Midbrain (tissue), 1 donor: ENCODE results near the gene PRSS38.
"Not testable (repeated sequence)": the region's sequence is repeated elsewhere in the genome, so short reads cannot be mapped to it uniquely, and the experiment has no call there.

Experiments
- DNase-seq: peaks from one replicate; lab custom pipeline; 2025; lab: John Stamatoyannopoulos, UW

The PRSS38 gene

GRCh38 chr1:227844320-227845146, 29.1 kb downstream of the PRSS38 start:
- no peak for DNase-seq

- no peak for DNase-seq
These were observed 29.6 kb downstream of the PRSS38 start for GRCh38 chr1:227845147-227845458.

- DNase-seq, result no peak
These were observed 30.0 kb downstream of the PRSS38 start for GRCh38 chr1:227845519-227845918.

- no peak for DNase-seq
These were observed 30.9 kb downstream of the PRSS38 start for GRCh38 chr1:227846265-227846858.

GRCh38 chr1:227847046-227847445, 31.6 kb downstream of the PRSS38 start:
- DNase-seq, result not testable (repeated sequence)

GRCh38 chr1:227848430-227848932, 33.0 kb downstream of the PRSS38 start:
- DNase-seq, result no peak

- no peak for DNase-seq
These were observed 33.8 kb downstream of the PRSS38 start for GRCh38 chr1:227849251-227849650.

- DNase-seq, result no peak
These were observed 38.7 kb downstream of the PRSS38 start for GRCh38 chr1:227854189-227854588.

- DNase-seq, result no peak
These were observed 40.2 kb downstream of the PRSS38 start for GRCh38 chr1:227855687-227856086.

GRCh38 chr1:227856147-227856858, 40.8 kb downstream of the PRSS38 start:
- no peak for DNase-seq

GRCh38 chr1:227864882-227865281, 49.4 kb downstream of the PRSS38 start:
- DNase-seq, result no peak

- DNase-seq, result no peak
These were observed 53.9 kb downstream of the PRSS38 start for GRCh38 chr1:227869279-227869842.

- no peak for DNase-seq
These were observed 54.4 kb downstream of the PRSS38 start for GRCh38 chr1:227869851-227870305.

- no peak for DNase-seq
These were observed 54.9 kb downstream of the PRSS38 start for GRCh38 chr1:227870366-227870765.

GRCh38 chr1:227871892-227872291, 56.4 kb downstream of the PRSS38 start:
- DNase-seq, result not testable (repeated sequence)

- not testable (repeated sequence) for DNase-seq
These were observed 62.3 kb downstream of the PRSS38 start for GRCh38 chr1:227877810-227878209.

- no peak for DNase-seq
These were observed 65.0 kb downstream of the PRSS38 start for GRCh38 chr1:227880342-227880924.

GRCh38 chr1:227883073-227883520, 67.6 kb downstream of the PRSS38 start:
- DNase-seq, result no peak

- DNase-seq, result no peak
These were observed 68.3 kb downstream of the PRSS38 start for GRCh38 chr1:227883641-227884301.

- DNase-seq, result no peak
These were observed 69.1 kb downstream of the PRSS38 start for GRCh38 chr1:227884370-227885134.
